Prostate gland (tissue), 2 donors: ENCODE data around the gene TCERG1. TPM values are rescaled to one million over a fixed set of nuclear protein-coding genes. Genes with fewer than 3 reads are reported as not detected.

ENCODE experiments used
- DNase-seq: peaks from one replicate; pipeline ENCODE4 v3.0.0-alpha.2; 2019; ENCODE audit warnings: low spot score
- H3K27ac ChIP-seq, 2 donors: fragments of 200-600 bp; sonication (generic); 2 replicates each; pipeline ENCODE4 v1.5.1; 2017 to 2019
- H3K27me3 ChIP-seq: fragments of 200-600 bp; sonication (generic); replicated peaks from 2 replicates; pipeline ENCODE4 v1.5.1; 2019; ENCODE audit not compliant: insufficient read depth
- H3K36me3 ChIP-seq, 2 donors: fragments of 200-600 bp; sonication (generic); 1 replicate in 1 of 2; 2 replicates in 1 of 2; pipeline versions ENCODE4 v1.5.1 to v1.8.1; 2017 to 2019
- H3K4me1 ChIP-seq: fragments of 200-600 bp; sonication (generic); replicated peaks from 2 replicates; pipeline ENCODE4 v1.5.1; 2019
- H3K4me3 ChIP-seq, 2 donors: fragments of 200-600 bp; sonication (generic); 2 replicates each; pipeline ENCODE4 v1.5.1; 2017 to 2019
- H3K9me3 ChIP-seq: fragments of 200-600 bp; sonication (generic); 2 replicates; pipeline ENCODE4 v1.5.1; 2017
- CTCF ChIP-seq, 4 experiments: fragments of 200-600 bp in 2 of 4; fragments of 450-650 bp in 2 of 4; sonication (generic) in 2 of 4; IDR thresholded peaks; 1 replicate in 3 of 4; 2 replicates in 1 of 4; pipeline ENCODE4 v1.5.1; 2016 to 2019; ENCODE audit warnings: antibody characterized with exemption in 4 of 4, mild to moderate bottlenecking in 2 of 4, moderate library complexity in 2 of 4
- POLR2A ChIP-seq: fragments of 450-650 bp; IDR thresholded peaks from one replicate; pipeline ENCODE4 v1.6.1; 2016; ENCODE audit warnings: antibody characterized with exemption, mild to moderate bottlenecking
- POLR2AphosphoS5 ChIP-seq: sonication (generic); formaldehyde crosslinking; IDR thresholded peaks from one replicate; pipeline ENCODE4 v1.6.1; 2017; ENCODE audit warnings: antibody characterized with exemption
- whole genome bisulfite sequencing: methylation state at CpG from one replicate; pipeline ENCODE4 v1.1.5; 2018; 5-methylcytosine and 5-hydroxymethylcytosine counted together
- intact Hi-C: fragments of 100-400 bp; cut with DNase I; formaldehyde crosslinking; loops from one replicate; pipeline ENCODE4 v1.14.2; 2022
- total RNA-seq, 2 donors: library from RNA; depleted of rRNA; stranded (reverse); fragments of >200 nt; gene quantifications; one replicate each; pipeline ENCODE4 v1.1.0, GENCODE V29; 2016

Gene TCERG1
- total RNA-seq, 2 donors from 2014 or later, result 41.4 to 83.0 TPM

GRCh38 chr5:146494656-146495055 is 47.5 kb downstream of the TCERG1 start:
- no peak for TF ChIP-seq CTCF (IDR thresholded peaks at IDR 0.05)
- no peak for TF ChIP-seq POLR2AphosphoS5
- TF ChIP-seq POLR2A, result no peak
- no peak overlapping the region for H3K4me3 ChIP-seq
- 82% methylated on average over 2 of the region's 2 CpGs for WGBS
- H3K36me3 ChIP-seq, result no peaks in the 10 kb centered on the region
- no peak overlapping the region for H3K27ac ChIP-seq
- no peaks in the 10 kb centered on the region for H3K9me3 ChIP-seq
- no peak for DNase-seq
- H3K4me1 ChIP-seq, result no peaks in the 10 kb centered on the region
- intact Hi-C loops, result no loop called here
- no peaks in the 10 kb centered on the region for H3K27me3 ChIP-seq

DNA sequence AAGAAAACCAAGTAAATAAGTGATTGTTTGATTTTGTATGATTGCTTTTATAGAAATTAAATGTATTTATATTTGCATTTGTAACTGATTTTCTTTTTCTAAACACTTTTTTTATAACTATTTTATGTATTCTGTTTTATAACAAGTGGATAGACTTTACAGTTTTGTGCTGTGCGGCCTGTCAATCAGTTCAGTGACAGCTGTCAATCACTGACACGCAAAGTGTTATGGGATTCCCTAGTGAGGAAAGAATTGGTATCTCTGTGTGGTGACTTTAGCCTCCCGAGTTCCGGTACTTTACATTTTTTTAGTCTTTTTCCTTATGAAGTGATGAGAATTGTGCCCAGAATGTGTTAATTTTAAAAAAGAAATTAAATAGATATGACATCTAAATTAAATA is 52.5 kb downstream of the TCERG1 start:
- DNase-seq, result no peak
- no peak overlapping the region for H3K4me3 ChIP-seq
- WGBS, result 94% methylated on average over 4 of the region's 4 CpGs
- H3K36me3 ChIP-seq, result no peaks in the 10 kb centered on the region
- TF ChIP-seq POLR2A, result no peak
- TF ChIP-seq CTCF (IDR thresholded peaks at IDR 0.05), result no peak
- TF ChIP-seq POLR2AphosphoS5, result no peak
- intact Hi-C loops, result no loop called here
- no peaks in the 10 kb centered on the region for H3K9me3 ChIP-seq
- H3K27me3 ChIP-seq, result no peaks in the 10 kb centered on the region
- H3K27ac ChIP-seq, result no peak overlapping the region
- no peaks in the 10 kb centered on the region for H3K4me1 ChIP-seq

GRCh38 chr5:146507428-146507827 is 60.3 kb downstream of the TCERG1 start:
- intact Hi-C loops, result no loop called here
- no peaks in the 10 kb centered on the region for H3K36me3 ChIP-seq

GRCh38 chr5:146510559-146511125 is 63.5 kb downstream of the TCERG1 start:
- WGBS, result 85% methylated on average over 9 of the region's 9 CpGs
- intact Hi-C loops, result no loop called here
- H3K36me3 ChIP-seq, result no peaks in the 10 kb centered on the region
- TF ChIP-seq POLR2AphosphoS5 (no peak), CTCF (IDR thresholded peaks at IDR 0.05) (no peak), POLR2A (no peak)
- DNase-seq, result no peak
- H3K27ac ChIP-seq, result no peak overlapping the region
- H3K27me3 ChIP-seq, result no peaks in the 10 kb centered on the region
- no peaks in the 10 kb centered on the region for H3K9me3 ChIP-seq
- no peak overlapping the region for H3K4me3 ChIP-seq
- no peaks in the 10 kb centered on the region for H3K4me1 ChIP-seq

More at GRCh38 chr5:146507428-146507827, 60.3 kb downstream of the TCERG1 start:
- DNase-seq, result no peak
- Histone ChIP-seq H3K9me3 (no peaks in the 10 kb centered on the region), H3K4me3 (no peak overlapping the region), H3K27me3 (no peaks in the 10 kb centered on the region), H3K4me1 (no peaks in the 10 kb centered on the region), H3K27ac (no peak overlapping the region)
- no peak for TF ChIP-seq POLR2A
- TF ChIP-seq POLR2AphosphoS5, result peak; percentile 56
- 50% methylated on average over 5 of the region's 5 CpGs for WGBS

GRCh38 chr5:146513462-146513861 is 66.3 kb downstream of the TCERG1 start:
- WGBS, result 37% methylated on average over 2 of the region's 2 CpGs
- TF ChIP-seq POLR2AphosphoS5, result no peak
- TF ChIP-seq CTCF (IDR thresholded peaks at IDR 0.05), result no peak
- no peak for TF ChIP-seq POLR2A
- no peak overlapping the region for H3K27ac ChIP-seq
- intact Hi-C loops, result no loop called here
- no peak for DNase-seq
- no peaks in the 10 kb centered on the region for H3K27me3 ChIP-seq
- no peak overlapping the region for H3K4me3 ChIP-seq
- no peaks in the 10 kb centered on the region for H3K4me1 ChIP-seq
- H3K36me3 ChIP-seq, result no peaks in the 10 kb centered on the region
- no peaks in the 10 kb centered on the region for H3K9me3 ChIP-seq
